Memory B cell (primary cell): ENCODE data around the gene SUN2.

Source experiments
- ATAC-seq: fragments of 150-1000 bp; cut with Tn5 transposase; 2 replicates; pipeline ENCODE4 v1.10.0; 2021; ENCODE audit warnings: low read depth, mild to moderate bottlenecking, moderate library complexity
- DNase-seq, 2 donors: peaks; one replicate each; pipeline ENCODE4 v3.0.0; 2022; ENCODE audit warnings: low spot score in 2 of 2
- H3K27ac Mint-ChIP-seq: one replicate; pipeline ENCODE4 v1.8.0; 2022; ENCODE audit warnings: mild to moderate bottlenecking, moderate library complexity, mixed read lengths
- H3K27me3 Mint-ChIP-seq: one replicate; pipeline ENCODE4 v1.8.0; 2022; ENCODE audit warnings: mixed read lengths
- H3K36me3 Mint-ChIP-seq: one replicate; pipeline ENCODE4 v1.8.0; 2022; ENCODE audit warnings: mild to moderate bottlenecking, mixed read lengths
- H3K4me1 Mint-ChIP-seq: one replicate; pipeline ENCODE4 v1.8.0; 2022; ENCODE audit warnings: mixed read lengths
- H3K4me3 Mint-ChIP-seq: one replicate; pipeline ENCODE4 v1.8.0; 2022; ENCODE audit warnings: mild to moderate bottlenecking, moderate library complexity, mixed read lengths
- H3K9me3 Mint-ChIP-seq: one replicate; pipeline ENCODE4 v1.8.0; 2022; ENCODE audit warnings: mixed read lengths

SUN2 gene

DNA sequence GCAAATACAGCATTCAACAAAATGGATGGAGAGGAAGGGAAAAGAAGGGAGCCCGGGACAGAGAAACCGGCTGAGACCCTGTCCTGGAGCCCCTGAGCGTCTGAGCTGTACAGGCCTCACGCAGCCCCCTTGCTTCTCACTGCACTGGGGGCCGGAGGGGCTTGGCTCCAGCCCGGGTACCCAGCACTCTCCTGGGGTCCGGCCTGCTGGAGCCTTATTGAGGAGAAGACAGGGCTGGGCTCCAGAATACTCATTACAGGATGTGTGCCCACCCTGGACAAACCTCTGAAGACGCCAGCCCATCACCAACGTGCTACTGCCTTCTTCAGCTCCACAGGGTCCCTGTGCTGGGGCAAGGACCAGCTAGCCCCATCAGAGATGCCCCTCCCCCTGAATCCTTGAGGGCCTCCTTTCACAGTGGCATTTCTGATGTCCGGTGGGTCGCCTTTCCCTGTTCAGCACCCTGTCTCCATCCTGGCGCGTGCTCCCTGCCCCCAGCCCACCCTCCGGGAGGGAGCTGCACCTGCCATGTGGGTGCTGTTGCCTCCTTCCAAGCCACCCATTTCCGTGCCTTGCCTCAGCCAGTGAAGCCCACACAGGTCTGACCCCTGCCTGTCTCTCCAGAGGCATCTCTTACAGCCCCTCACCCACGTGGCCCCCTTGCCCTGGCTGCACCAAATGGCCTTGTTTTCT, 14.6 kb upstream of the SUN2 start:
- H3K36me3 Mint-ChIP-seq, result no peaks in the 10 kb centered on the region
- no peaks in the 10 kb centered on the region for H3K9me3 Mint-ChIP-seq
- ATAC-seq (no peak), DNase-seq (no peak)
- no peak overlapping the region for H3K27ac Mint-ChIP-seq
- peaks cover 14% of the 10 kb centered on the region for H3K4me1 Mint-ChIP-seq
- no peaks in the 10 kb centered on the region for H3K27me3 Mint-ChIP-seq
- no peak overlapping the region for H3K4me3 Mint-ChIP-seq

DNA sequence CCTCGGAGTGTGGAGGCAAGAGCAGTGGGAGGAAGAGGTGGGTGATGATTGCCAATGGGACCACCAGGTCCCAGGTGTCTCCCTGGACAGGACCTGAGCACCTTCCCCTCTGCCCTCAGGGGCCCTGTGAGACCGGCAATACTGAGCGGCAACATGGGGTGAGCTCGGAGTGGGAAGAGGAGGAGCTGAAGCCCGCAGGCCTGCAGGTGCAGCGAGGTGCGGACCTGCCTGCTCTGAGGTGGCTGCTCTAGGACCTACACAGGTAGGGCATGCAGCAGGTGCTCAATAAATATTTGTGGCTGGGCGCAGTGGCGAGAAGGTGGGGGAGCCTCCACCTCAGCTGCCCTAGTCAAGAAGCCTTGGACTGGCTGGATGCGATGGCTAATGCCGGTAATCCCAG, 12.2 kb upstream of the SUN2 start:
- H3K27me3 Mint-ChIP-seq, result no peaks in the 10 kb centered on the region
- H3K4me1 Mint-ChIP-seq, result peaks cover 12% of the 10 kb centered on the region
- no peak overlapping the region for H3K27ac Mint-ChIP-seq
- no peaks in the 10 kb centered on the region for H3K36me3 Mint-ChIP-seq
- H3K9me3 Mint-ChIP-seq, result no peaks in the 10 kb centered on the region
- H3K4me3 Mint-ChIP-seq, result no peak overlapping the region
- DNase-seq (no peak), ATAC-seq (no peak)

DNA sequence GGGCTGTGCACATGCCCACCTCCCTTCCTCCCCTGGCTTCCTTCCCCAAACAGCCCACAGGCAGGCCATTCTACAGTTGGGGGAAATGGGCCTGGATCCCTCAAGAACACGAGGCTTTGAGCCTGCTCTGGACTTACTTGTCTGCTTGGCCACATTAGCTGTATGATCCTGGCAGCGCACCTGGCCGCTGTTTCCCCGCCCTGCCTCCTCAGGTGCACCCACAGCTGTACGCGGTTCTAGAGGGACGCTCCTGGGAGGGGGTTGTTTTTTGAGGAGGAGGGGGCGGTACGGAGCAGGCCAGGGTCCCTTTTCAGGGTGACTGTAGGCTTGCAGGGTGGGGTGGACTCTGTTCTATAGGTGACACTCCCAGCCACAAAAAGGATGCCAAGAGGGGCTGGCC, 11.5 kb upstream of the SUN2 start:
- ATAC-seq (no peak), DNase-seq (no peak)
- Mint-ChIP-seq H3K36me3 (no peaks in the 10 kb centered on the region), H3K27me3 (no peaks in the 10 kb centered on the region), H3K4me1 (peaks cover 12% of the 10 kb centered on the region), H3K9me3 (no peaks in the 10 kb centered on the region), H3K27ac (no peak overlapping the region), H3K4me3 (no peak overlapping the region)

DNA sequence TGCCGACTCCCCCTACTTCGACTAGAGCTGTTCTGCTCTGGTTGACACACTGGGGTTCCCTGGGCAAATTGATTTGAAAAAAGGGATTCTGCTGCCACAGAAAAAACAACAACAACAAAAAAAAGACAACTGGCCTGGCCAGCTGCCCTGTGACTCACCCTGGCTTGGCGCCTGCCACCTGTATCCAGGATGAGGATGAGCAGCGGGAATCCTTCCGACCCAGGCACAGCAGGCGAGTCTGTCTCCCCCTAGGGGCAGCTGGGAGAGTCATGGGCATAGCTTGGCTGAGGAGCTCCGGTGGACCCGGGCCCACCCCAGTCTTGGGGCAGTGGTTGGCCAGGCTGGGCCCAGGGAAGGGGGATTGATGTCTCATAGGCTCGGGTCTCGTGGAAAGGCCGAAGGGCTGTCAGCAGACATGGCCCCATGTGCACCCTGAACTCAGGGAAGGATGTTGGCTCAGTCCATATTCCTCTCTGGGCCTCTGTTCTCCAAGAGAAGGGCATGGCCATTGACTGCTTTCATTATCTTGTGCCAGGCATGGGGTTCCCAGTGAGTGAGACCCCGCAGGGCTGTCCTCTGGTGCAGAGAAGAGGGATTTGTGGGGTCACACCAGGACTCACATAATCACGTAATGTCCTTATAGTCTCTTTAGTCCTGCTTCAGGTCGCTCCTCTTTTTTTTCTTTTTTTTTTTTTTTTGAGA, 10.4 kb upstream of the SUN2 start:
- H3K27me3 Mint-ChIP-seq, result no peaks in the 10 kb centered on the region
- DNase-seq (no peak), ATAC-seq (peak; percentile 68)
- H3K36me3 Mint-ChIP-seq, result no peaks in the 10 kb centered on the region
- no peak overlapping the region for H3K27ac Mint-ChIP-seq
- no peaks in the 10 kb centered on the region for H3K9me3 Mint-ChIP-seq
- H3K4me3 Mint-ChIP-seq, result no peak overlapping the region
- peaks cover 12% of the 10 kb centered on the region for H3K4me1 Mint-ChIP-seq

DNA sequence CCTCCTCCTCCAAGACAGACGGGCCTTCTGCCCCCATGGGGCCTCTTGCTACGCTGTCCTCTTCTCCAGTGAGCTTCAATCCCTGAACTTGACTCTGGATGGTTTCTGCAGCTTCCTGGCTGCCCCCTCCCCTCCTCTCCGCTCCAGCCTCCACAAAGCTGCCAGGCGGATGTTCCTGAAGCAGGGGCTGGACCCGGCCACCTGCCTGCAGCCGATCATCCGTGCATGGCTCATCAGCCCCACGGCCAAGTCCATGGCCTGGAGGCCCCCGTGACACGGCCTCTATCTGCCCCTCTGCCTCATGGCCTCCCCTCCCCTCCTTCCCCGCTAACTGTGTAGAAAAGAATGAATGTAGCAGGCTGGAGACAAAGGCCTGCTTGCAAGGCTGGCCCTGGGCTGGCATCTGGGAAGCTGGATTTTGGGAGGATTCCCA, 6.8 kb upstream of the SUN2 start:
- Mint-ChIP-seq H3K9me3 (no peaks in the 10 kb centered on the region), H3K36me3 (no peaks in the 10 kb centered on the region), H3K4me1 (peaks cover 28% of the 10 kb centered on the region), H3K4me3 (no peak overlapping the region), H3K27ac (no peak overlapping the region), H3K27me3 (no peaks in the 10 kb centered on the region)
- DNase-seq, result no peak
- no peak for ATAC-seq

DNA sequence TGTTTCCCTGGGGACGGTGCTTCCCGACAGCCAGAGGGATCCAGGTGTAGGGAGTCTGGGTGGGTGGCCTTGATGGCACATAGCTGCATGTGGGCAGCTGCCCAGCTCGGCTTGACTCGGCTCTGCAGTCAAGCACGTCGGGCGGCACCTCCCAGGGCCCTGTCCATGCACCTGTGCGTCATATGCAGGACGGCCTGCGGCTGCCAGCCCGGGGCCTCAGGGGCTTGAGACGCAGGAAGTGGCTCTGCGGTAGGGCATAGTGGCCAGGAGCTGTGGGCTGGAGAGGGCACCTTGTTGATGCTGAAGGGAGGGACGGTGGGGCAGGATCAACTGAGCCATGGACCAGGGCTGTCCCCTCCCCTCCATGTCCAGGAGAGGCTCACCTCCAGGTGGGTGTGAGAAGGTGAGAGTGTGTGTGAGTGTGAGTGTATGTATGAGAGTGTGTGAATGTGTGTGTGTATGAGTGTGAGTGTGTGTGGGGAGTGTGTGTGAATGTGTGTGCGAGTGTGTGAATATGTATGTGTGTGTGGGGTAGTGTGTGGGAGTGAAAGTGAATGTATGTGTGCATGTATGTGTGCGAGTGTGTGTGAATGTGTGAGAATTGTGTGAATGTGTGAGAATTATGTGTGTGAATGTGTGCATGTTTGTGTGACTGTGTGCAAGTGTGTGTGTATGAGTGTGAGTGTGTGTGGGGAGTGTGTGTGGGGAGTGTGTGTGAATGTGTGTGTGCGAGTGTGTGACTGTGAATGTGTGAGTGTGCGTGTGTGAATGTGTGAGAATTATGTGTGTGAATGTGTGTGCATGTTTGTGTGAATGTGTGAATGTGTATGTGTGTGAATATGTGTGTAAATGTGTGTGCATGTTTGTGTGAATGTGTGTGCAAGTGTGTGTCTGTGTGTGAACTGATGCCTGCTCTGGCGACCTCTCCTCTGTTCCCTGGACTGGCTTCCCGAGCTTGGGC, 5.7 kb upstream of the SUN2 start:
- no peak overlapping the region for H3K27ac Mint-ChIP-seq
- no peaks in the 10 kb centered on the region for H3K36me3 Mint-ChIP-seq
- no peaks in the 10 kb centered on the region for H3K27me3 Mint-ChIP-seq
- H3K4me1 Mint-ChIP-seq, result peaks cover 37% of the 10 kb centered on the region
- no peaks in the 10 kb centered on the region for H3K9me3 Mint-ChIP-seq
- no peak overlapping the region for H3K4me3 Mint-ChIP-seq
- DNase-seq (no peak), ATAC-seq (peak; percentile 9)

DNA sequence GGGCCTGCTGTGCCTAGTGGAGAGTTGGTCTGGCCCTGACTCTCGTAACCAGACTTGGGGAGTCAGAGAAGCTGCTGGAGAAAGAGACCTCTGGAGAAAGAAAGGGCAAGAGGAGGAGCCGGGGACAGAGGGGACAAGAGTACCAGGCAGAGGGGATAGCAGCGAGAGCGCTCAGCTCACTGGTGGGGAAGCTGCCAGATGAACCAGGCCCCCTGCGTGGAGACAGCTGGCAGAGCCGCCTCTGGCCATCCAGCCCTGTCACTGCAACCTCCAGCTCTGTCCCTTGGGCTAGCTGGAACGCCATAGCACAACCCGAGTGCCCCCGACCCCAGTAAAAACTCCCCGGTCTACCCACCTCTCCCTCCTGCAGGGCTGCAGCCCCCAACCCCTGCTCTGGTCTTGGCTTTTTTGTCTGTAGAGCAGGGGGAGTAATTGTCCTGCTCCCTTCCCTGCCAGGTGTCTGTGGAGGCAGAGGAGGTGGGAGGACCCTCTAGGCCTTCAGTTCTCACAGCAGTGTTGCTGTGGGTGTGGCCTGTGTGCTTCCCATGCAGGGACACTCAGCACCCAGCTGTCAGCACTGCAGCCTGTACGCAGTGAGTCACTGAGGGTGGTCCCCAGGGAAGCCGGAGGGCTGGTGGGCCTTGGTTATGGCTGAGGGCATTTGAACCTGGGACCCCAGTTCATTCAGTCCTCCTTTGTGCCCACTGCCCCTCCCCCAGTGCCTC, 4.8 kb upstream of the SUN2 start:
- no peaks in the 10 kb centered on the region for H3K9me3 Mint-ChIP-seq
- ATAC-seq (no peak), DNase-seq (no peak)
- no peaks in the 10 kb centered on the region for H3K27me3 Mint-ChIP-seq
- peaks cover 34% of the 10 kb centered on the region for H3K4me1 Mint-ChIP-seq
- H3K4me3 Mint-ChIP-seq, result no peak overlapping the region
- no peaks in the 10 kb centered on the region for H3K36me3 Mint-ChIP-seq
- H3K27ac Mint-ChIP-seq, result no peak overlapping the region

DNA sequence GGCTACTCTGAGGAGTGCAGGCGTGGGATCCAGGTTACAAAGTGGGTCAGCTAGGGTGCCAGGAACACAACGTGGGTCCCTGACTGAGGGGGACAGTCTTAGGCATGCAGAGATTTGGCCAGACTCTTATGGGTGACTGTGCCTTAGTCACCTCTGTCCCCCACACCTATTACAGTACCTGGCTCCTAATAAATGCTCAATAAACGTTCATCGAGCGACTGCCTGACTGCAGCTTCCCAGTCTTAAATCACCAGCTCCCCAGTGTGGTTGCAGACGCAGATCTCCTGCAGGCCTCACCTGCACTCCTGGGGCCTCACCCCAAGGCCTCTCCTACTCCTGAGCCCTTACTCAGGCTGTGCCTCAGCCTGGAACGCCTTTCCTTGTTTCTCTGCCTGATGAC, 3.2 kb upstream of the SUN2 start:
- Mint-ChIP-seq H3K4me3 (no peak overlapping the region), H3K4me1 (peaks cover 33% of the 10 kb centered on the region), H3K27me3 (no peaks in the 10 kb centered on the region), H3K9me3 (no peaks in the 10 kb centered on the region), H3K27ac (no peak overlapping the region), H3K36me3 (peaks cover 3% of the 10 kb centered on the region)
- DNase-seq (no peak), ATAC-seq (no peak)

DNA sequence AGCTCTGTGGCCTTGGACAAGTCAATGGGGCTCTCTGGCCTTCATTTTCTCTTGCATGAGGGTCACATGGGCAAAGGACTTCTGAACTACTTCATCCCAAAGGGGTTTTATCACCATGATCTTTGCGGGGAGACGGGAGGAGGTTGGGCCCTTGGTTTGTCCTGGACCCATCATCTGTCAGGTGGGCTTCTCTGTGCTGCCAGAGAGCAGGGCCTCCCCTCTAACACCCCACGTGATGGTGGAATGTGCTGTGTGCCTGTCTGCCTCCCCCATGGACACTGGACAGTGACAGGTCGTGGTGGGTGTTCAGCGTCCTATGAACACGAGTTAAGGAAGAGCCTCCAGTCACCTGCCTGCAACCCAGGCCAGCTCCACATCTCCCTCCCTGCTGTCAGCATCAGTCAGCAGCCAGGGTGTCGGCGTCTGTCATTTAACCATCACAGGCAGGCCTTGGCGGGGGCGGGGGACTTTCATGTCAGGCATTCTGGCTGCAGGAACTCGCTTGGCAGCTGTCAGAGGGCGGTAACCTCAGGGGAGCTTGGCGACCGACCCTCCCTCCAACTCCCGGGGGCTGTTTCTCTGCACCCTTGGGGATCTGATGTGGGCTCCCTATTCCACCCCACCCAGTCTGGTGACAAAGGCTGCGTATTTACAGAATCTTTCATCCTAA, 2.6 kb upstream of the SUN2 start:
- Mint-ChIP-seq H3K27me3 (no peaks in the 10 kb centered on the region), H3K4me1 (peaks cover 38% of the 10 kb centered on the region), H3K4me3 (peak overlapping the region; percentile 19), H3K27ac (no peak overlapping the region), H3K36me3 (peaks cover 3% of the 10 kb centered on the region), H3K9me3 (no peaks in the 10 kb centered on the region)
- ATAC-seq (no peak), DNase-seq (no peak)

DNA sequence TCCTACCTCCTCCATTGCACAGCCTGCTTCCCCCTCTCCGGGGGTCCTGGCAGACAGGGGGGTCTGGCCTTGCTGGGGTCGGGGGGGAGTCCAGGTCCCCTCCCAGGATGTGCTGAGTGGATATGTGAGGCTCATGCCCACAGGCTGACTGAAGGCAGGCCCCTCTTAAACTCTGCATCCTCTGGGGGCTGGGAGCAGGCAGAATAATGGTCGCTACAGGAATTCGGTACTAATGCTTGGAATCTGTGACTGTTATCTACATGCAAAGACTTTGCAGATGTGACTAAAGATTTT, 1.6 kb upstream of the SUN2 start:
- DNase-seq (no peak), ATAC-seq (no peak)
- peaks cover 43% of the 10 kb centered on the region for H3K4me1 Mint-ChIP-seq
- H3K27ac Mint-ChIP-seq, result peak overlapping the region; percentile 71
- H3K9me3 Mint-ChIP-seq, result no peaks in the 10 kb centered on the region
- peaks cover 7% of the 10 kb centered on the region for H3K36me3 Mint-ChIP-seq
- no peak overlapping the region for H3K4me3 Mint-ChIP-seq
- no peaks in the 10 kb centered on the region for H3K27me3 Mint-ChIP-seq

DNA sequence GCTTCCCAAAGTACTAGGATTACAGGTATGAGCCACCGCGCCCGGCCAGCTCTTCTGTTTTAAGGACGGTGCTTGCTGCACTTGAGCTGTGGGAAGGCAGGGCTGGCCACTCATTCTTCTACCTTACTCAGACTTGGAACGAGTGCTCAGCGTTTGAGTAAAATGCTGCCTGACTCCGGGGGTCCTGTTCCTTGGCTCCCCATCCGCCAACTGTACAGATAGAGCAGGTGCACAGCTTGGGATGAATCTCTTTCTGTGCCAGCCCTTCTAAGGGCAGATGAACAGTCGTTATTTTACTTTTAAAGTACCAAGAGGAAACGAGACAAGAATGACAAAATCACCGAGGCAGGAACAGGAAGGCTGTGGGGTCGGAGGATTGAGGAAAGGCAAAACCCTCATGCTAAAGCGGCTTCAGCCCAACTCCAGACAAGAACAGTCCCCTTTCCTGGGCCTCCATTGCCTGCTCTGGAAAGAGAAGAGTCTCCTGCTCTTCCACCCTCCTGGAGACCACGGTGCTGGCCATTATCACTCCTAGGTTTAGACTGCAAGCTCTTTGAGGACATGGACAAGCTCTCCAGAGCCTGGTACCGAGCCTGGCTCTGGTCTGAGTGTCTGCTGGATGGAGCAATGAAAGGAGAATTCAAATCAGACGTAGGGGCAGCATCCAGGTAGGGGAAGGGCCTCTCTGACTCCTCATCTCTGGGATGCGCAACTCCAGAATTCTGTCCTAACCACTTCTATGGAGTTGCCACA, 1.1 kb upstream of the SUN2 start:
- Mint-ChIP-seq H3K4me1 (peaks cover 48% of the 10 kb centered on the region), H3K36me3 (peaks cover 10% of the 10 kb centered on the region), H3K9me3 (no peaks in the 10 kb centered on the region), H3K4me3 (peak overlapping the region; percentile 92), H3K27ac (peak overlapping the region; percentile 71), H3K27me3 (no peaks in the 10 kb centered on the region)
- ATAC-seq (no peak), DNase-seq (no peak)

DNA sequence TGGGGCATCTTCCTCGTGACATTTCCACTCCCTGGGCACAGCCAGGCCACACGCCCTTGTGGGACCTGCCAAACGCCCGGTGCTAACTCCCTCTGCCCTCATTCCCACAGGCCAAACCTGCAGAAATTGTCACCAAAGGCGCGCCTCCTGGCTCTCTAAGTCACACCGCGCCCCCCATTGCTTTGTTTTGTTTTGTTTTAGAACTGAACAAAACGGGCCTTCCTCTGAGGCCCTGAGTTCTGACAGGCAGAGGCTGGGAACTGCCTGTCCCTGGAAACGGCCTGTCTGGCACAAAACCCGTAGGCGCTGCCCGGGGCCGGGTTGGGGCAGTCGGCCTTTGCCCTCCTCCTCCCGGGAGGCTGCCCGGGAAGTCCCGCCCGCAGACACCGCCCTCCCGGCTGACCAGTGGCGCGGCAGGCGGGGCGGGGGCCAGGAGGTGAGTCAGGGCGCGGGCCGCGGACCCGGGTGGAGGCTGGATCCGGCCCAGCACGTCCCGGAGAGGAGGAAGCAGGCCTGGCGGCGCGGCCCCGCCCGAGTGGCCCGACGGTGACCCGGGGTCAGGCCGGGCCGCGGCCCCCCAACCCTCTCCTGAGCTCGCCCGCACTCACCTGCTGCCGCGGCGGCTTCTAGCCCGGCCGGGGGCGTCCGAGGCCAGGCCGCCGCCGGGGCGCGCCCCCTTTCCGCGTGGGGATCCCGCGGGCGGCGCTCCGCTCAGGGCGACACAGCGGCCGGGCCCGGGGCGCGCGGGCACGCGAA, 465 bp downstream of the SUN2 start:
- Mint-ChIP-seq H3K36me3 (peaks cover 17% of the 10 kb centered on the region), H3K9me3 (no peaks in the 10 kb centered on the region), H3K27me3 (no peaks in the 10 kb centered on the region), H3K4me3 (peak overlapping the region; percentile 98), H3K4me1 (peaks cover 51% of the 10 kb centered on the region), H3K27ac (peak overlapping the region; percentile 76)
- peak; percentile 7 for ATAC-seq
- DNase-seq, result peak in 1 of 2 donors; percentile 60
